VCaP (cell line): ENCODE measurements around the gene PGBD1.

Experiments
- H3K27ac ChIP-seq: fragments of 450-650 bp; 2 replicates; pipeline ENCODE4 v1.5.1; 2017
- TF ChIP-seq, protein P1 (sequence below): fragments of 450-650 bp; conservative IDR thresholded peaks from 2 replicates; pipeline ENCODE4 v1.5.1; 2017; ENCODE audit warnings: mild to moderate bottlenecking, moderate library complexity

Gene PGBD1

DNA sequence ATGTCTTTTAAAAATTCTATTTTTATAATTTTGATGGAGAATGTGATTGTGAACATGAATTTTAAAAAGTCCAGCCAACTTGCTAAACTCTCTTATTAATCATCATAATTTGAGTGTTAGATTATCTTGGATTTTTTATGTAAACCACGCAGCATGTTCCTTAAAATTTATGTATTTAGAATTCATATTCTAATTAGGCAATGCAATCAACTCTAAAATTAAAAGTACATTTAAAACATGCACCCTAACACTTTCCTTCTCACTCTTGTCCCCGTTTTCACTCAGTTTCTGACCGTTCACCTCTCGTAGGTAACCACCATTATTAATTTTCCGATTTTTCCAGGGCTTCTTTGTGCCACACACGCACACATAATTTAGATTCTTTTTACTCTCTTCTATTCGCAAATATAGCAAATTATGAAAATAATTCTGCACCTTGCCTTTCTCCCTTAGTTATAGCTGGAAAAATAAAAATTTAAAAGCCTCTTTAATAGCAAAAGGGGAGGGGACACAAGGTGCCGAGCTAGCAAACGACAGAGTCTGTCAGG, 68.0 kb downstream of the PGBD1 start:
- H3K27ac ChIP-seq = peak overlapping the region; percentile 77
- TF ChIP-seq, protein P1, sequence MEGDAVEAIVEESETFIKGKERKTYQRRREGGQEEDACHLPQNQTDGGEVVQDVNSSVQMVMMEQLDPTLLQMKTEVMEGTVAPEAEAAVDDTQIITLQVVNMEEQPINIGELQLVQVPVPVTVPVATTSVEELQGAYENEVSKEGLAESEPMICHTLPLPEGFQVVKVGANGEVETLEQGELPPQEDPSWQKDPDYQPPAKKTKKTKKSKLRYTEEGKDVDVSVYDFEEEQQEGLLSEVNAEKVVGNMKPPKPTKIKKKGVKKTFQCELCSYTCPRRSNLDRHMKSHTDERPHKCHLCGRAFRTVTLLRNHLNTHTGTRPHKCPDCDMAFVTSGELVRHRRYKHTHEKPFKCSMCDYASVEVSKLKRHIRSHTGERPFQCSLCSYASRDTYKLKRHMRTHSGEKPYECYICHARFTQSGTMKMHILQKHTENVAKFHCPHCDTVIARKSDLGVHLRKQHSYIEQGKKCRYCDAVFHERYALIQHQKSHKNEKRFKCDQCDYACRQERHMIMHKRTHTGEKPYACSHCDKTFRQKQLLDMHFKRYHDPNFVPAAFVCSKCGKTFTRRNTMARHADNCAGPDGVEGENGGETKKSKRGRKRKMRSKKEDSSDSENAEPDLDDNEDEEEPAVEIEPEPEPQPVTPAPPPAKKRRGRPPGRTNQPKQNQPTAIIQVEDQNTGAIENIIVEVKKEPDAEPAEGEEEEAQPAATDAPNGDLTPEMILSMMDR = no peak

DNA sequence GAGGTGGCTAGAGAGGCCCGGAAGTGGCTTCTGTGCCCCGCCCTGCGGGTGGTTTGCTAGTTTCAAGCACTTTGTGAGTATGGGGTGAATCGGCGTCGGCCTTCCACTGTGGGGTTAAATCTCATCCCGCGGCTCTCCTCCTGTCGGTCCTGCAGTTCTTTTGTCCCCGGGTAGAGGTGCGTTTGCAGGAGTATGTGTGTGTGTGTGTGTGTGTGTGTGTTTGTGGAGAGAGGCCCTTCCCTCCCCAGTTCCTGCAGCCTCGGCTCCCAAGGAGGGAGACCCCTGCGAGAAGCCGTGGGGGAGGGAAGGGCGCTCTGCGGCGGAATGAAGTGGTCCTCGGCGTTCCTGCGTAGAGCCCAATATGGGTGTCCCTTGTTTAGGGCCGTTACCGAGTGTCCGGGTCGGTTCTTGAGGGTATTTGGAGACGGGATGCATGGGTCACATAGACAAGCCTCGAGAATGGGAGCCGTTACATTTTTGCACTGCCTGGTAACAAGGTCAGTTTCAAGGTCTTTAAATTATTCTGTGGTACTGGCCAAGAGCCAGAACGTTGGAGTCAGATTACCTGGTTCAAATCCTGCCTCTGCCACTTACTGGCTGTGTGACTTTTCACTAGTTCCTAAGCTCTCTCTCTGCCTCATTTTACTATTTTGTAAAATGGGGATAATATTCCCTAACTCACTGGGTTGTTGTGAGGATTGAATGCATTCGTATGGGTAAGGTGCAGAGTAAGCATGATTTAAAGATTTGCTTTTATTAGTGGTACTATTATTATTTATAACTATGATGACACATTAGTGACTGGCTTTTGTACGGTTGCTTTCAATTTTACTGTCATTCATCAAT, 68.7 kb downstream of the PGBD1 start, which contains the start of gene ZKSCAN3:
Gene ZKSCAN3 (plus strand): TSS at position 56 of the 846 bp plus-strand sequence. CDS start 9,640 bp downstream, outside the sequence.
- peak within 1 kb of the TSS; percentile 77 for H3K27ac ChIP-seq
- TF ChIP-seq, protein P1 = no peak

DNA sequence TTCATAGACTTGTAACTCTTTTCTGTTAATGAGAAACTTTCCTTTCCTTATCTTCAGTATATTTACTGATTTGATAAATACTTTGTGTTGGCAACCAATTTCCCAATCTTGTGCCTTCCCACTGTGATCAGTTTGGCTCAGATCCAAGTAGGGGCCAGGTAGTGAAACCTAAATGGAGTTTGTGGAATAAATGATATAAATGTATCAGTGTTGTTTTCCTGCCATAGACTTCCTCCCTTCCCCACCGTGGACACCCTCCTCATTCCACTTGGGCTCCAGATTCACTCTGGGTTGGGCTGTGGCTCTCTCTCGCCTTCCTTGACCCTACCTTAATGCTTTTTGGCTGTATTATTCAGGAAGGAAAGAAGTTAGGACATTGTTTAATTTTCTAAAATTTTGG, 69.7 kb downstream of the PGBD1 start:
- no peak overlapping the region for H3K27ac ChIP-seq
- TF ChIP-seq, protein P1 = no peak

DNA sequence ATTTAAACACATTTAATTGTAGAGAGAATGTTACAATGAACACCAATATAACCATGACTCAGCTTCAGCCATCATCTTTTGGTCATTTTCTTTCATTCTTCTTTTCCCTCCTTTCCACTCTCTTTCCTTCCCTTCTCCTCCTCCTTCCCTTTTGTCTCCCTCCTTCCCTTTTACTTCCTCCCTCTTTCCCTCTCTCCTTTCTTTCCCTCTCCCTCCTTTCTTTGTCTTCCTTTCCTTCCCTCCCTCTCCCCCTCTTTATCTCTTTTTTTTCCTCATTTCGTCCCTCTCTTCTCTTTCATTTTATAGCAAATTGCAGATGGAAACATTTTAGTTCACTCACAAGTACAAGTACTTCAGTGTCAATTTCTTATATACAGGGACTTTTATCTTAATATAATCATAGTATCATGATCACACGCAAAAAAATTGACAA, 70.1 kb downstream of the PGBD1 start:
- no peak overlapping the region for H3K27ac ChIP-seq
- TF ChIP-seq, protein P1 = no peak
